Panc1 (cell line): ENCODE results near the gene CHST12.

Source experiments
- CTCF ChIP-seq: fragments of 450-650 bp; IDR thresholded peaks from 2 replicates; pipeline ENCODE4 v1.5.1; 2017; ENCODE audit warnings: mild to moderate bottlenecking
- POLR2AphosphoS5 ChIP-seq: IDR thresholded peaks from 2 replicates; pipeline ENCODE4 v1.6.1; 2012; ENCODE audit warnings: mild to moderate bottlenecking, low read depth, low read length, moderate library complexity
- TF ChIP-seq, protein P1 (sequence below), 2 experiments: IDR thresholded peaks; 2 replicates each; pipeline ENCODE4 v1.6.1; 2011 to 2012; ENCODE audit warnings: low read depth in 2 of 2, control low read depth in 1 of 2, low read length in 1 of 2, mild to moderate bottlenecking in 1 of 2, moderate library complexity in 1 of 2; ENCODE audit not compliant: insufficient read depth in 1 of 2

GRCh38 chr7:2460641-2461040 lies 57.2 kb downstream of the CHST12 start:
- TF ChIP-seq CTCF (no peak), POLR2AphosphoS5 (no peak)
- TF ChIP-seq, protein P1, sequence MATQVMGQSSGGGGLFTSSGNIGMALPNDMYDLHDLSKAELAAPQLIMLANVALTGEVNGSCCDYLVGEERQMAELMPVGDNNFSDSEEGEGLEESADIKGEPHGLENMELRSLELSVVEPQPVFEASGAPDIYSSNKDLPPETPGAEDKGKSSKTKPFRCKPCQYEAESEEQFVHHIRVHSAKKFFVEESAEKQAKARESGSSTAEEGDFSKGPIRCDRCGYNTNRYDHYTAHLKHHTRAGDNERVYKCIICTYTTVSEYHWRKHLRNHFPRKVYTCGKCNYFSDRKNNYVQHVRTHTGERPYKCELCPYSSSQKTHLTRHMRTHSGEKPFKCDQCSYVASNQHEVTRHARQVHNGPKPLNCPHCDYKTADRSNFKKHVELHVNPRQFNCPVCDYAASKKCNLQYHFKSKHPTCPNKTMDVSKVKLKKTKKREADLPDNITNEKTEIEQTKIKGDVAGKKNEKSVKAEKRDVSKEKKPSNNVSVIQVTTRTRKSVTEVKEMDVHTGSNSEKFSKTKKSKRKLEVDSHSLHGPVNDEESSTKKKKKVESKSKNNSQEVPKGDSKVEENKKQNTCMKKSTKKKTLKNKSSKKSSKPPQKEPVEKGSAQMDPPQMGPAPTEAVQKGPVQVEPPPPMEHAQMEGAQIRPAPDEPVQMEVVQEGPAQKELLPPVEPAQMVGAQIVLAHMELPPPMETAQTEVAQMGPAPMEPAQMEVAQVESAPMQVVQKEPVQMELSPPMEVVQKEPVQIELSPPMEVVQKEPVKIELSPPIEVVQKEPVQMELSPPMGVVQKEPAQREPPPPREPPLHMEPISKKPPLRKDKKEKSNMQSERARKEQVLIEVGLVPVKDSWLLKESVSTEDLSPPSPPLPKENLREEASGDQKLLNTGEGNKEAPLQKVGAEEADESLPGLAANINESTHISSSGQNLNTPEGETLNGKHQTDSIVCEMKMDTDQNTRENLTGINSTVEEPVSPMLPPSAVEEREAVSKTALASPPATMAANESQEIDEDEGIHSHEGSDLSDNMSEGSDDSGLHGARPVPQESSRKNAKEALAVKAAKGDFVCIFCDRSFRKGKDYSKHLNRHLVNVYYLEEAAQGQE (IDR thresholded peaks at IDR 0.05; ENCODE audit: insufficient read depth in 1 of 2, low read depth in 2 of 2, low read length in 1 of 2), result no peak
